Ovary (tissue), 3 donors: ENCODE measurements around the gene METTL16.

Experiments used
- CTCF ChIP-seq, 3 donors: fragments of 450-650 bp in 2 of 3; fragments of 200-600 bp in 1 of 3; IDR thresholded peaks; one replicate each; pipeline versions ENCODE4 v1.5.1 to v1.8.0; 2016 to 2022; ENCODE audit warnings: antibody characterized with exemption in 3 of 3, mild to moderate bottlenecking in 1 of 3
- EP300 ChIP-seq: sonication (generic); formaldehyde crosslinking; IDR thresholded peaks from one replicate; pipeline ENCODE4 v1.6.1; 2017; ENCODE audit warnings: antibody characterized with exemption
- POLR2A ChIP-seq: fragments of 450-650 bp; IDR thresholded peaks from one replicate; pipeline ENCODE4 v1.6.1; 2017; ENCODE audit warnings: antibody characterized with exemption, mild to moderate bottlenecking, moderate library complexity
- donor health status: DM: no; HTN: no; CAD: no.

- TF ChIP-seq CTCF (IDR thresholded peaks at IDR 0.05) (no peak), EP300 (no peak), POLR2A (no peak)
These were observed 28.6 kb downstream of the METTL16 start for GRCh38 chr17:2483084-2483483.
